HG02642 (cell line): ENCODE measurements around the gene THBS2.

Experiments
- ATAC-seq: cut with Tn5 transposase; IDR thresholded peaks from one replicate; pipeline ENCODE4 v1.9.1; 2021; ENCODE audit warnings: mild to moderate bottlenecking; ENCODE audit not compliant: unreplicated experiment, poor library complexity

The THBS2 gene

GRCh38 chr6:169251822-169252504 lies 1.7 kb downstream of the THBS2 start:
- no peak for ATAC-seq

DNA sequence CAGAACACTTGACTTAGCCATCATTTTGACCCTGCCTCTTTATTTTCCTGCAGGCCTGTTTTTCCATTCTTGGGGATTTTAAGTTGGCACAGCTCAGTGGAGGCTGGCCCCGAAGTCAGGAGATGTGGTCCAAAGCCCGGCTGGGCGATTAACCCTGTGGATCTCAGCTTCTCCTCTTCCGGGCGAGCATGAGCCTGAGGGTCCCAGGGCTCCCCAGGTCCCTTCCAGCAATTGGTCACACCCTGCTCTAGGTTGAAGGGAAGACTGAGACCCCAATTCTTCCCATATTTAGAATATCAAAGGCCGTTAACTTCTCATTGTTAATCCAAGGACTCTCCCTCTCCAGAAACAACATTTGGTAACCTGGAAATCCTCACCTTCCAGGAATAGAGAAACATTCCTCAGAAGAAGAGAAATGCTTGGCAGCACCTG lies 2.3 kb downstream of the THBS2 start:
- no peak for ATAC-seq

DNA sequence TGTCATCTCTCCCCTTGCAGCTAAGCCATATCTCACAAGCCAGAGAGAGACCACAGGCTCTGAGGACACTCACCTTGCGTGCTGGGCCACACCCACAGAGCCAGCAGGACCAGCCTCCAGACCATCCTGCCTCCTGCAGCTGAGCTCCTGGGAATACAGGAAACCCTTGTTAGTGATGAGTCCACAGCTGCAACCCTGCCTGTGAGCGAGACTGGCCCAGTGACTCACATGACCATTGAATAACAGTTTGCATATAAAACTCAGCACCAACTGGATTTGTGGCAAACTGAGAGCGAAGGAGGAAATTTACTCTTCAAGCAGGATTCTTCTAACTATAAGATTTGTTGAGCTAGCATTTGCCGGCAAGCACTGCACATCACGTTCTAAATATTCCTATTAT lies 3.0 kb downstream of the THBS2 start:
- ATAC-seq: no peak

GRCh38 chr6:169249057-169249456 lies 4.6 kb downstream of the THBS2 start:
- ATAC-seq: no peak

DNA sequence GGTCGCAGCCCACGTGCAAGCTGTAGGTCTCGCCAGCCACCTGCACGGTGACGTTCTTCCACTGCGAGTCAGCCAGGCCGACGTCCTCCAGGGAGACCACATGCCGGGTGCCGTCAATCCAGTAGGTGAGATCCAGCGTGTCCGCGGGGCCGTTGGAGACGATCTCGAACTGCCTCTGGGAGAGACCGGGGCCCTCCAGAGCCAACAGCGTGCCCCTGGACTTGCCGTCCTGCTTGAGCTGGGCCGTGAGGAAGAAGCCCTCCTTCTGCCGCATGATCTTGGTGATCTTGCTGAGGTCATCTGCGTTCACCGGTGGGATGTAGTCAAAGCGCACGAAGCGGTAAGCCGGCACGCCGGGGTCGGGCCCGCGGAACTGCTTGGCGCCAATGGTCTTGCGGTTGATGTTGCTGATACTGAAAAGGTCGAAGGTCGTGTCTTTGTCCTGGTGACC lies 5.1 kb downstream of the THBS2 start:
- ATAC-seq: no peak

- ATAC-seq: no peak
These were observed 5.7 kb downstream of the THBS2 start for GRCh38 chr6:169247991-169248390.

GRCh38 chr6:169247419-169247818 lies 6.2 kb downstream of the THBS2 start:
- no peak for ATAC-seq

DNA sequence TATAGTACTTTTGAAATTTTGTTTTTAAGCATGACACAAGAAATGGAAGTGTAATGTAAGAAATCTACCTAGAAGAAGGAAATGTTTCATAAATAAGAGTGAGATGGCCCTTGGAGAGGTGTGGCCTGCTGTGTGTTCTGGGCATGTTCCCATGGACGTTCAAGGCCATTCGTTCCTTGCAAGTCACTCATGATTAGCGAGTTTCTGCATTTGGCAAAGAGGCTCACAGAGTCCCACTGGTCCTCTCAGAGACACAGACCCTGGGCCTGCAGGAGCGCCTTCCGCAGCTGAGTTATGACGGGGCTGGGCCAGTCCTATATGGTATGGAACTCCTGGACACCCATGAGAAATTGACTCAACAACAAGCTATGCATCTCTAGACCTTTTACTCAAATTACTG lies 7.2 kb downstream of the THBS2 start:
- no peak for ATAC-seq

DNA sequence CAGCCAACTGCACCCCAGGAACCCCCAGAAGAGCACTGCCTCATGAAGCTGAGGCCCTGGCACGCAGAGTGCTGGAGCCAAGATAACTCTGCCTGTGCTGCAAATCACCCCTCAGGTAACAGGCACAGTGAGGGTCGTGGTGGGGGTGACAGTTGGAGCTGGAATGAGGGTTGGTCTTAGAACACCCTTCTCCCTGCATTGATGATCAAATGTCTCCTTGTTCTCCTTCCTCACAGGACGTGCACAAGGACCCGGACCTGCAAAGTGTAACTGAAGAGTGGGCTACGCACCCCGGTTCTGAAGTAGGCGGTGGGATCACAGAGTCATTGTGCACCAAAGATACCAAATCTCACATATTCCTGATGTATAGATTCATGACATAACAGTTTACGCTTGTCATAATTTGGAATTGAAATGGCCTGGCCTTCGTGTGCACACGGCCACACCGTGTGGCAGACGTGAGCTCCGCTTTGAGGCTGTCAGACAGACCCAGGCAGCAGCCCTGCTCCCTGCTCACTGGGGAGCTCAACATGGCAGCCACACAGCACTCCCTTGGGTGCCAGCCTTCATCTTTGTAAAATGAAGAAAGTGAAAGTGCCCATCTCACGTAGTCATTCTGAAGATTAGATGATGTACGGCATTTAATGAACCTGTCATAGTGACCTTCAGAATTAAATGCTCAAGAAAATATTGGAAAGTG lies 8.8 kb downstream of the THBS2 start:
- no peak for ATAC-seq

- ATAC-seq: no peak
These were observed 10.0 kb downstream of the THBS2 start for GRCh38 chr6:169243661-169244060.

DNA sequence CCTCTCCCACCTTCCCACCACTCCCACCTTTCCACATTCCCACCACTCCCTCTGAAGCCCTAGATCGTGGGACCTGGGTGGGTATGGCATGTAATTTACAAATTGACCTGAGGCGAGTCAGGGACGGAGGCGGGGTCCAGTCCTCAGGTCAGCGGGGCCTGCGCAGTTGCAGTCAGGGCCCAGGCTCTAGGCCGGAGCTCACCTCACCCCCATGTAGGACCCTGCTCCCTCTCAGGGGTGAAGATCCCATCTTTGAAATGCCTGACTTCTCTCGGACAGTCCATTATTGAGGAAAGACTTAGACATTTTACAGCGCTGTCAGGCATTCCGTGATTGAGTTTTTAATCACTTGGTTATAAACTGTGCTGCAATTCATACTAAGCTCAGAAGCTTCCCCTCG lies 10.5 kb downstream of the THBS2 start:
- no peak for ATAC-seq

GRCh38 chr6:169241688-169242350 lies 11.8 kb downstream of the THBS2 start:
- no peak for ATAC-seq

GRCh38 chr6:169240591-169241390 lies 12.9 kb downstream of the THBS2 start:
- no peak for ATAC-seq

DNA sequence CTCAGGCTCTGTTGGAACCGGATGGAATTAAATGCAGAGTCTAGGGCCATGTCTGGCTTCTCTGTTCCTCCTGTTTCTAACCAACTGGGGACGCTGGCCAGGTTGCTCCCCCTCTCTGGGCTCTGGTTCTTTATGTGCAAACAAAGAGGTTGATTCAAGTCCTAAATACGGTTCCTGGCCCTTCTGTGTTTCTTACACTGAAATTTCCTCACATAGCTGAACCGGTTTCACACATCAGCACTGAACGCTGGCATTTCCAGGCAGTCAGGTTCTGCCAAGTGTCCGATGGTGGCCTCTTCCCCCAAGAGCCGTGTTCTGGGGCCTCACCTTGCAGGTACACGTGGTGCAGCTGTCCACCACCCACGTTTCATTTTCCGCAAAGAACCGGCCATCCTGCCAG lies 13.5 kb downstream of the THBS2 start:
- ATAC-seq: no peak

DNA sequence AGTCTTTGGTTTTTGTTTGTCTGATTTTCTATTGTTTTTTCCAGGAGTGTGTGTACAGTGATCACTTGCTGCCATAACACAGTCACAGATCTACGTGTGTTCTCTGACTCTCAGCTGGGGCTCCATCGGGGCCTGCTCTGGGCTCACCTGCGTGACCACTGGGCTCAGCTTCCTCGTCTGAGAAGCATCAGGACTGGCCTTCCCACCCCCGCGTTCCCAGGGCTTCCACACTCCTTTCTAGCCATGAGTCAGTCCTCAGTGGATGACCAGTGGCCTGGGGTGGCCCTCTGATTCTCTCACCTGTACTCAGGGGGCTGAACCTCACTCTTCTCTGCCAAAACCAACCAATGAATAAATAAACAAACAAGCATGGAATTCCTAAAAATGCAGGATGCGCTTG lies 14.5 kb downstream of the THBS2 start:
- ATAC-seq: no peak

GRCh38 chr6:169238766-169239165 lies 14.9 kb downstream of the THBS2 start:
- no peak for ATAC-seq

DNA sequence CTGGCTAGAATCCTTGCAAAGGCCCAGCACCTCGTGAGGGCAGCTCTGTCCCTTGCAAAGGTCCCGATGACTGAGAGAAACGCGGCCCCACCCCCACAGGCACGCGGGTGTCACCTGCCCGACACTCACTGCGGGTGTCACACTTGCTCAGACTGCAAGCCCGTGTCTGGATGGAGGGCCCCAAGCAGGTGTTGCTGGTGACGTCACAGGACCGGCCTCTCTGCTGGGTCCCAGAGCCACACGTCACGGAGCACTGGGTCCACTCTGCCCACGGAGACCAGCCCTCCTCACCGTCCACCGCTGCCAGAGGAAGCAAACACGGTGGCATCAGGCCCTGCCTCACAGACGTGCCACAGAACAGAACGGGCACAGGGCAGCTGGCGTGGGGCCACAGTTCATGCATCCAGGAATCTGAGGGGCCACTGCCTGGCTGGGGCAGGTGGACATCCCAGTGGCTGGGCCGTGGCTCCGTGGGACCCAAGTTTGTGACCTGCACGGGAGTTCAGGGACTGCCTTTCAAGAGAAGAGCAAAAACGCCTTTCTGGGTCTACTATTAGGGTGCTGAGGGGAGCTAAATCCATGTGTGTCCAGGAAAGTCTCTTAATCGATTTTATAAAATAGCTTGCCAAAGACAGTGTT lies 16.0 kb downstream of the THBS2 start:
- ATAC-seq: no peak

DNA sequence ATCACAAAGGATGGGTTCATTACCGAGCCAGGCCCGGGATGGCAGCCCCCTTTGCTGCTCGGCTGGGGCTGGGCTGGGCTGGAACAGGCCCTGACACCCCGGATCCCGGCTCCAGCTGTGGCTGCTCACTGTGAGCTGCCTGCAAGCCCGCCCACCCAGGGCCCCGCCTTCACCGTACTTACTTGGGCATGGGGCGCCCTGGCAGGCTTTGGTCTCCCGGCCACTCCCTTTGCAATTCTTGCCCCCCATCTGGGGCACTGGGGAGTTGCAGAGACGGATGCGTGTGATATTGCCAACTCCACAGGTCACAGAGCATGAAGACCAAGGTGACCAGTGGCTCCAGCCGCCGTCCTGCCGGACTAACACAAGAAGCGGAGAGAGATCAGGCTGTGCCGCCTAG lies 16.7 kb downstream of the THBS2 start:
- ATAC-seq: no peak

DNA sequence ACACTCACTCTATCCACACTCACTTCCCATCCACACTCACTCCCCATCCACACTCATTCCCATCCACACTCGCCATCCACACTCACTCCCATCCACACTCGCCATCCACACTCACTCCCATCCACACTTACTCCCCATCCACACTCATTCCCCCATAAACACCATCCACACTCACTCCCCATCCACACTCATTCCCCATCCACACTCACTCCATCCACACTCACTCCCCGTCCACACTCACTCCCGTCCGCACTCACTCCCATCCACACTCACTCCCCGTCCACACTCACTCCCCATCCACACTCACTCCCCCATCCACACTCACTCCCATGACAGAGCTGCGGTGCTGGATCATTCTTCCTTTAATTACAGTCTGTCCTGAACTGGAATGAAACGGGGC lies 17.1 kb downstream of the THBS2 start:
- ATAC-seq: no peak

DNA sequence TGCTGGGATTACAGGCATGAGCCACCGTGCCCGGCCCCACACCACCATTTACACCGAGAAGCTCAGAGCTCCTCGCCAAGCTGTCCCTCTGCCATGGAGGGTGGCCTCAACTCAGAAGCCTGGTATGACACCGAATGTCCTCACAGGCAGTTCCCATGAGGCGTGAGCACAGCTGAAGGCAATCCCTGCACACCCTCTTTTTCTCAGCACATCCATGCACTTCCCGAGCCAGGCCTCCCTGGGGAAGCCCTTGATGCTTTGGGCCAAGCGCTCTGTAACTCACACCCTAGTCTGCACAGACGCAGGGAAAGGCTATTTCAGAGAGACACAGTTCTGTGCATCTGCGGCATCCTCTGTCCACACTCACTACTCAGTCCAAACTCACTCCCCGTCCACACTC lies 18.4 kb downstream of the THBS2 start:
- ATAC-seq: no peak
